Neural cell (in vitro differentiated cells): Measurements from ENCODE around the gene LRCH4.

ENCODE experiments used
- CTCF ChIP-seq: fragments of 450-650 bp; IDR thresholded peaks from 2 replicates; pipeline ENCODE4 v1.5.1; 2014; ENCODE audit warnings: antibody characterized with exemption, mild to moderate bottlenecking, moderate library complexity; ENCODE audit not compliant: poor library complexity, severe bottlenecking
- EP300 ChIP-seq: fragments of 450-650 bp; conservative IDR thresholded peaks from 2 replicates; pipeline ENCODE4 v1.6.1; 2014; ENCODE audit warnings: antibody characterized with exemption, mild to moderate bottlenecking, moderate library complexity; ENCODE audit not compliant: poor library complexity, severe bottlenecking
- EZH2 ChIP-seq: fragments of 200-600, 300-800 bp; shearing (Covaris generic), sonication (generic); IDR thresholded peaks from 2 replicates; pipeline ENCODE4 v1.6.1; 2014; ENCODE audit warnings: antibody characterized with exemption, low read length, borderline replicate concordance, mild to moderate bottlenecking; ENCODE audit not compliant: insufficient read depth, poor library complexity, severe bottlenecking
- POLR2AphosphoS5 ChIP-seq: IDR thresholded peaks from 2 replicates; pipeline ENCODE4 v1.6.1; 2012
- RAD21 ChIP-seq: fragments of 450-650 bp; conservative IDR thresholded peaks from 2 replicates; pipeline ENCODE4 v1.6.1; 2014; ENCODE audit warnings: antibody characterized with exemption, mild to moderate bottlenecking, moderate library complexity
- TAF1 ChIP-seq: IDR thresholded peaks from 2 replicates; pipeline ENCODE4 v1.6.1; 2012; ENCODE audit warnings: low read depth

GRCh38 chr7:100600730-100601038 is 14.8 kb upstream of the LRCH4 start:
- TF ChIP-seq CTCF (no peak), RAD21 (no peak), EZH2 (no peak), POLR2AphosphoS5 (no peak), TAF1 (no peak), EP300 (no peak)
